Gastrocnemius medialis (tissue), 4 donors: ENCODE data around the gene SELL.

Experiments
- CTCF ChIP-seq, 5 experiments: fragments of 450-650 bp in 3 of 5; fragments of 200-600 bp in 2 of 5; sonication (generic) in 2 of 5; IDR thresholded peaks in 4 of 5; conservative IDR thresholded peaks in 1 of 5; 1 replicate in 4 of 5; 2 replicates in 1 of 5; pipeline ENCODE4 v1.5.1; 2016 to 2019; ENCODE audit warnings: antibody characterized with exemption in 5 of 5, mild to moderate bottlenecking in 3 of 5, moderate library complexity in 3 of 5
- POLR2A ChIP-seq, 2 donors: fragments of 450-650 bp; IDR thresholded peaks; one replicate each; pipeline ENCODE4 v1.6.1; 2017; ENCODE audit warnings: antibody characterized with exemption in 2 of 2, mild to moderate bottlenecking in 2 of 2, moderate library complexity in 2 of 2

GRCh38 chr1:169727307-169727706 lies 15.9 kb upstream of the SELL start:
- TF ChIP-seq CTCF (IDR thresholded peaks at IDR 0.05 in 4 of 5, conservative IDR thresholded peaks at IDR 0.05 in 1 of 5), result no peak
- TF ChIP-seq POLR2A (IDR thresholded peaks at IDR 0.05), result no peak
